Measurements from ENCODE around the gene FAM111A. TPM values are rescaled to one million over a fixed set of nuclear protein-coding genes. Genes with fewer than 3 reads are reported as not detected.
"Not testable (repeated sequence)": the region's sequence is repeated elsewhere in the genome, so short reads cannot be mapped to it uniquely, and the experiment has no call there.

Gene FAM111A, protein sequence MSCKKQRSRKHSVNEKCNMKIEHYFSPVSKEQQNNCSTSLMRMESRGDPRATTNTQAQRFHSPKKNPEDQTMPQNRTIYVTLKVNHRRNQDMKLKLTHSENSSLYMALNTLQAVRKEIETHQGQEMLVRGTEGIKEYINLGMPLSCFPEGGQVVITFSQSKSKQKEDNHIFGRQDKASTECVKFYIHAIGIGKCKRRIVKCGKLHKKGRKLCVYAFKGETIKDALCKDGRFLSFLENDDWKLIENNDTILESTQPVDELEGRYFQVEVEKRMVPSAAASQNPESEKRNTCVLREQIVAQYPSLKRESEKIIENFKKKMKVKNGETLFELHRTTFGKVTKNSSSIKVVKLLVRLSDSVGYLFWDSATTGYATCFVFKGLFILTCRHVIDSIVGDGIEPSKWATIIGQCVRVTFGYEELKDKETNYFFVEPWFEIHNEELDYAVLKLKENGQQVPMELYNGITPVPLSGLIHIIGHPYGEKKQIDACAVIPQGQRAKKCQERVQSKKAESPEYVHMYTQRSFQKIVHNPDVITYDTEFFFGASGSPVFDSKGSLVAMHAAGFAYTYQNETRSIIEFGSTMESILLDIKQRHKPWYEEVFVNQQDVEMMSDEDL
- total RNA-seq (2014; rRNA removed; shearing (Covaris generic)): 2.2 and 4.2 TPM in 2 replicates

DNA sequence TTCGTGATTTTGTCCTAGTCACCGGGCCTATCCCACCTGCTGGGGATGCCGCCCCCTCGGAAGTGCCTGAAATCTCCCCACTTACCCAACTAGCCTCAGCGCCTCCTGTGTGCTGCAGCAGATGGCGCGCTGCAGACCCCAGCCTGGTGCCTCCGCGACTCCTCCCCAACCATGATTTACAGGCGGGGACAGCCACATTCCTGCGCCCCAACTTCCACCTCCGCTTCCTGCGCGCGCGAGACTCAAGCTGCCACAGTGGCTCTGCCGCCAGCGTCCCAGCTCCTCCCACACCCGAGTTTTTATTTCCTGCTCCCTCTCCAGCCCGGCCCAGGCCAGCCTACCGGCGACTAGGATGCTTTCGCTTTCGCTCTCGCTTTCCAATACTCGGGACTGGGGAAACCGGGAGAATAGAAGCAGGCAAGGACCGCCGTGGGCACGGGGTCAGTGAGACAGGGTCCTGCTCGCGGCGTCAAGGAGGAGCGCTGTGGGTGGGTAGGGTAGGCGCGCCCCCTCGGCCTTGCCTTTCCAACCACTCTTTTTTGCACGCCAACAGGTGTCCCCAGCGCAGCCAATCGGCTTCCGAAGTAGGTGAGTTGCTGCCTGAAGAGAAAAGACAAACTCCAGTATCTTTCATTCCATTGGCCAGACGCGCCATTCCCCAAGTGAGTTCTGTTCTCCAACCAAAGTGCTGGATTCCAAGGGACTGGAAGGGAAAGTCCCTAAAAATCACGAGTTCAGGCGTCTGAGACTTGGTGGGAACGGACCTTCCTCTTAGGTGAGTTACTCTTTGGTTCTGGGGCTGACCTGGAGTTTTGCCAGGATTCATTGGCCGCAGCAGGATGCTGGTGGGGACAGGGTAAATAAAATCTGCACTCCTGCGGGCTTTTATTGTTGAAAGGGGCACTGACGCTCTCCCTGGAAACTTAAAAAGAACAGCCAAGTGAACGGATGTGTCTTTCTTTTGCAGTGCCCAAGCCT is at the start of gene FAM111A:
Gene FAM111A (plus strand): TSS at position 327 of the 978 bp plus-strand sequence. CDS start 6,017 bp downstream, outside the sequence.
- peak; percentile 66 for DNase-seq (ENCODE audit: low spot score)
- in situ Hi-C loops (cut with HindIII; ENCODE audit: low sequenced_read_pairs): no loop called here

GRCh38 chr11:59093576-59093975 is 49.1 kb upstream of the FAM111A start:
- DNase-seq (ENCODE audit: low spot score); in situ Hi-C loops (cut with HindIII; ENCODE audit: low sequenced_read_pairs): not testable (repeated sequence)

DNA sequence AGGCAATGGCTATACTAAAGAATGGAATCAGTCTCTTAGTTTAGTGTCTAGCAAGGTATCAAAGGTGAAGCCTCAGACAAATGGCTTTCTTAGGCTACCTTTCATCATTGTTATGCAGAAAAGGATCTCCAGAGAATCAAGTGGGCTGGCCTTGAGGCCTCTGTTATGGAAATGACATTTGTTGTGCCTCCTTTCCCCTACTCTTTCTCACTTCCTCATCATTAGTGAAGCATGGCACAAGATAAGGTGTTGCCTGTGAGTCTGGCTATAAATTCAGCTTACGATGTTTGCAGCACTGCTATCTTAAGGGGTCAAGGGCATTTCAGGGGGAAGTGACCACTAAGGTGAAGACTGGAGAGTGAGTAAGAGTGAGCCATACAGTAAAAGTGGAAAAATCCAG is 47.4 kb upstream of the FAM111A start:
- in situ Hi-C loops (cut with HindIII; ENCODE audit: low sequenced_read_pairs); DNase-seq (ENCODE audit: low spot score): not testable (repeated sequence)

GRCh38 chr11:59095972-59096575 is 46.6 kb upstream of the FAM111A start:
- in situ Hi-C loops (cut with HindIII; ENCODE audit: low sequenced_read_pairs); DNase-seq (ENCODE audit: low spot score): not testable (repeated sequence)

DNA sequence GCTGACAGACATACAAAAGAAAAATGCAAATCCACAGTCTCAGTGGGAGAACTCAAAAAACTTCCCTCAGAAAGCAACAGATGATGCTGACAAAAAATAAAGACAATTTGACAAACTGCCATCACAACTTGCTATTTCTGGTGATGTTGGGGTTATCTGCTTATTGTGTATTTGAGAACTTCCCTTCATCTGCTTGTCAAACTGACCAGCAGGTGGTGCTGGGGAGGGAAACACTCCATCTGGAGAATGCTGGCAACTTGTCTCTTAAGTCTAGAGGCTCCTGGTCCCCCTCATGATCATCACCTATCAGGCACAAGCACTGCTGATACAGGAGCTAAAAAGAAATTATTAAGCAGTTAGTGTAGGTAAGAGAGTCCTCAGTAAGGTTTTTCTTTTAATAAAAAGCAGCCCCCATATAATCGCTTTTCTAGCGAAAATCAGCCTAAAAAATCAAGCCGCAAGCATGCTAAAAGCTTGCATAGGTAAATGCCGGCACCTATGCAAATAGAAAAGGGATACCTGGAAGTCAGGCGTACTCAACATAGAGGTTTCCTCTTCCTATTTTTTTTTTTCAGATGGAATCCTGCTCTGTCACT is 45.4 kb upstream of the FAM111A start:
- in situ Hi-C loops (cut with HindIII; ENCODE audit: low sequenced_read_pairs): no loop called here

DNA sequence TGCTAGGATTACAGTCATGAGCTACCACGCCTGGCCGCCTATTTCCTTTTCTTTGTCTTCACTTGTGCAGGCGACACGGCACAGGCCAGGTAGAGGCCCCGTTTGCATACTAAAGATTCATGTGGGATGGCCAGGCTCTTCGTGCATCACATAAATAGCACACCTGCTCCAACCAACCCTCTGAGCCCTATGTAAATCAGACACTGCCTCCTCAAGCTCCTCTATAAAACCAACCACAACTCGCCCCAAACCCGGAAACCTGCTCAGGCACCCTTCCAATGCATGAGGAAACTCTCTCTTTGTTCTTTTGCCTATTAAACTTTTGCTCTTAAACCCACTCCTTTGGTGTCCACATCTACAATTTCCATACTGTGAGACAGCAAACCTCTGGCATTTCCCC is 44.7 kb upstream of the FAM111A start:
- in situ Hi-C loops (cut with HindIII; ENCODE audit: low sequenced_read_pairs); DNase-seq (ENCODE audit: low spot score): not testable (repeated sequence)

More for the DNA sequence above, 45.4 kb upstream of the FAM111A start:
- peak; percentile 29 for DNase-seq (ENCODE audit: low spot score)

DNA sequence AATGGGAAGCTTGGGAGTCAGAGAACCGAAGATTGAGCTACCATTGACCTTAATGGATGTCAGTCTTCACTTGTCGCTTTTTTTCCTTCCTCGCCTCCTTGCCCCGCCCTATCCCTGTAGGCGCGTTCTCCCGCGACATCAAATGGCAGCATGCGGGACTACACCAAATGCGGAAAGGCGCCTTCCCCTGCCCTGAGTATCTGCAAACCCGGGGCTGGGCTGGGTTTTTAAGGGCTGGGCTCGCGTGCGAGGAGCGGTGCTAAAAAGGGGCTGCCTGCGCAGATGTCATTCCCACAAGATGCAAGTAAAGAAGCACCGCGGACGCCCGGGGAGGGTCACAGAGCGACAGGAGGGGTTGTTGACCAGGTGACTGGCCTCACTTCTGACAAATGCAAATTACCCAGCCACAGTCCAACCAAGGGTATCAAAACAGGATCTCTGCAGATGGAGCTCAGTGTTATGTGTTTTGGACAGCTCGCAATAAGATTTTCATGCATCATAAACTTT is 40.3 kb upstream of the FAM111A start:
- no peak for DNase-seq (ENCODE audit: low spot score)
- in situ Hi-C loops (cut with HindIII; ENCODE audit: low sequenced_read_pairs): no loop called here

DNA sequence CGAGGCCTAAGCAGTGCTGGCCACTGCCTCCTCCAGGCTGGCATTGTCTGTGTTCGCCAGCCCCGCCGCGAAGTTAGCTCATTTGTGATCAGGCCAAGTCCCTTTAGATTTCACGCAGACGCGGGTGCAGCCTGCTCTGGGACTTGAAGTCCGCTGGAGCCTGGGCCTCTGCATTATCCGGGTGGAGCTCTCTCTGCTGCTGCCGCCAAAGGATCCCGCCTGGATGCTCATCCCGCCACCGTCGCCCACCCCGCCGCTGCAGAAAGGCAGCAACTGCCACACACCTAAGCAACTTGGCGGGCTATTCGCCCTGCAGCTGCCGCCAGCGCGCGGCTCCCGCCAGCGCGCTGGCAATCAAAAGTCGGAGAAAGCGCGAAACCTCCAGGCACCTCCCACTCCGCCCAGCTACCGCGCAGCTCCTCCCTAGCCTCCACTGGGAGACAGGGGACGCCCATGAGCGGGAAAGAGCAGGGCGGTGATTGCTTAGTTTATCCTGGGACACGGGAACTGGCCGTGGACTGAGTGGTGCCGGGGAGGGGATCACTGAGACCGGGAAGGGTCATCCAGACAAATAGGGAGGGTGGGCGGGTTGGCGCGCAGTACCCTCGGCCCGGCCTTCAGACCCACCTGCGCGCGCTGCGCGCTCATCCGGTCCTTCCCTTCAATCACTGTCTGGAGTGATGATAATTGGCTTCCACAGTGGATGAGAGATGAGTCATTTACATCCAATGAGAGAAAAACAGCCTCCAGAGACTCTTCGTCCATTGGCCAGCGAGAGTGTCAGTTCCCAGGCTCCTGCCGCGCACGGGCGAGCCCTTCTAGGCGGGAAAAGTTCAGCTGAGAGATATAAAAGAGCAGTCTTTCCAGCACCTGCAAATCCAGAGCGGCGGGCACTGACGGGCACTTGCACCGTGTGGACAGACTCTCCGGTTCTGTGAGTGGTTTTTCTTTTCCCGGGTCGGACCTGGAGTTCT is 36.0 kb upstream of the FAM111A start, which contains the start of gene FAM111B:
Gene FAM111B (plus strand): TSS at position 875 of the 974 bp plus-strand sequence. CDS start 2,389 bp downstream, outside the sequence.
- in situ Hi-C loops (cut with HindIII; ENCODE audit: low sequenced_read_pairs): no loop called here
- DNase-seq (ENCODE audit: low spot score): peak; percentile 63

GRCh38 chr11:59107721-59108120 is 34.9 kb upstream of the FAM111A start:
- in situ Hi-C loops (cut with HindIII; ENCODE audit: low sequenced_read_pairs); DNase-seq (ENCODE audit: low spot score): not testable (repeated sequence)

DNA sequence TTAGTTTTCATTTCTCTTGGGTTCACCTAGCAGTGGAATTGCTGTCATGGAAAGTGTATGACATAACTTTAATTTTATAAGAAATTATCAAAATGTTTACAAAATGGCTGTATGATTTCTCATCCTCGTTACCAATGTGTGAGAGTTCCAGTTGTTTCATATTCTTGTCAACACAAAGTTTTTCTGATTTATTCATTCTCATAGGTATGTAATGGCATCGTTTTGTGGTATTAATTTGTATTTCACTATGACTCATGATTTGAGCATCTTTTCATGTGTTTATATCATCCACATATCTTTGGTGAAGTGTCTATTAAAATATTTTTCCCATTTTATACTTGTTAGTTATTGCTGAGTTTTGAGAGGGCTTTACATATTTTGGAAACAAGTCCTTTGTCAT is 30.2 kb upstream of the FAM111A start:
- no peak for DNase-seq (ENCODE audit: low spot score)
- in situ Hi-C loops (cut with HindIII; ENCODE audit: low sequenced_read_pairs): no loop called here

GRCh38 chr11:59114344-59114743 is 28.3 kb upstream of the FAM111A start:
- in situ Hi-C loops (cut with HindIII; ENCODE audit: low sequenced_read_pairs): no loop called here
- DNase-seq (ENCODE audit: low spot score): no peak

GRCh38 chr11:59115553-59115952 is 27.1 kb upstream of the FAM111A start:
- in situ Hi-C loops (cut with HindIII; ENCODE audit: low sequenced_read_pairs): no loop called here
- DNase-seq (ENCODE audit: low spot score): no peak

DNA sequence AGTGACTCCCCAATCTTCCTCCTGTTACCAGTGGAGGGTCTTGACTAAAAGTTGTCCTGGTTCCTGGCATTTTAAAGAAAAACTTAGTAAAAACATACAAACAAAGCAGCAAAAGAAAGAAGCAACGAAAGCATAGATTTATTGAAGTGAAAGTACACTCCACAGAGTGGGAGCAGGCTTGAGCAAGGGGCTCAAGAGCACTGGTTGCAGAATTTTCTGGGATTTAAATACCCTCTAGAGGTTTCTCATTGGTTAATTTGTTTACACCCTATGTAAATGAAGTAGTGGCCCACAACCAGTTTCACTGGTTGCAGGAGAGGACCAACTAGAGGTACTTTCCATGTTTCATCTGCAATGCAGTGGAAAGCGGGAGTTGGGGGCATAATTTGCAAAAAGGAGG is 24.9 kb upstream of the FAM111A start:
- in situ Hi-C loops (cut with HindIII; ENCODE audit: low sequenced_read_pairs): no loop called here
- DNase-seq (ENCODE audit: low spot score): no peak

DNA sequence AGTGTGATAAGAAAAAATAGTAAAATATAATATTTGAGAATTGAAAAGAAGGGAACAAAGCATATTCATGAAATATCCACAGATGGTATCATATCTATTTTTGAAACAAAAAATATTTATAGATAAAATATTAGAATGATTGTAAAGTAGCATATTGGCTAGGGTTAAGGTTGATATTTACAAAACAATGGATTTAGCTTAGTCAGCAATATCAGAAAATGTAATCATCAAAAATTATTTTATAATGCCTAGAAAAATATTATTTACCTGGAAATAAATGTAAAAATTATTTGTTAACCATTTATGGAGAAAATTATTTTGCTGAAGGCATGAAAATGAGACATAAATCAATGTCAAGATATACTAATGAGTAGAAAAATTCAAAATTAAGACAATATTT is 22.8 kb upstream of the FAM111A start:
- in situ Hi-C loops (cut with HindIII; ENCODE audit: low sequenced_read_pairs): no loop called here
- DNase-seq (ENCODE audit: low spot score): no peak

- peak; percentile 51 for DNase-seq (ENCODE audit: low spot score)
- in situ Hi-C loops (cut with HindIII; ENCODE audit: low sequenced_read_pairs): no loop called here
Observed at GRCh38 chr11:59135648-59136461, 6.8 kb upstream of the FAM111A start.

- DNase-seq (ENCODE audit: low spot score); in situ Hi-C loops (cut with HindIII; ENCODE audit: low sequenced_read_pairs): not testable (repeated sequence)
Observed at GRCh38 chr11:59136551-59136950, 6.1 kb upstream of the FAM111A start.

Measured in G401 (cell line).